GM23248 (cell line): ENCODE results near the gene ZMIZ1. TPM values are rescaled to one million over a fixed set of nuclear protein-coding genes. Genes with fewer than 3 reads are reported as not detected.
A peak's percentile ranks its signal among the peaks of the same experiment; 100 is the strongest.

ENCODE experiments used
- DNase-seq: peaks from one replicate; pipeline ENCODE4 v3.0.0-alpha.2; 2015
- H2AFZ ChIP-seq: fragments of 200-600 bp; sonication (generic); 2 replicates; pipeline ENCODE4 v1.6.1; 2016; ENCODE audit warnings: antibody characterized with exemption
- H3F3A ChIP-seq: fragments of 200-600 bp; sonication (generic); 2 replicates; pipeline ENCODE4 v1.6.1; 2016; ENCODE audit warnings: mild to moderate bottlenecking, antibody characterized with exemption, mixed run types; ENCODE audit not compliant: insufficient read depth
- H3K27ac ChIP-seq: fragments of 200-600 bp; sonication (generic); 2 replicates; pipeline ENCODE4 v1.5.1; 2016; ENCODE audit warnings: mild to moderate bottlenecking
- H3K27me3 ChIP-seq: fragments of 200-600 bp; sonication (generic); replicated peaks from 2 replicates; pipeline ENCODE4 v1.6.1; 2016; ENCODE audit warnings: mild to moderate bottlenecking; ENCODE audit not compliant: insufficient read depth
- H3K36me3 ChIP-seq: fragments of 200-600 bp; sonication (generic); 2 replicates; pipeline ENCODE4 v1.6.1; 2016; ENCODE audit warnings: low read depth, mild to moderate bottlenecking
- H3K4me1 ChIP-seq: fragments of 200-600 bp; sonication (generic); 2 replicates; pipeline ENCODE4 v1.6.1; 2016; ENCODE audit warnings: mild to moderate bottlenecking; ENCODE audit not compliant: insufficient read depth
- H3K4me2 ChIP-seq: fragments of 200-600 bp; sonication (generic); one replicate; pipeline ENCODE4 v1.6.1; 2016; ENCODE audit warnings: mild to moderate bottlenecking; ENCODE audit not compliant: unreplicated experiment
- H3K4me3 ChIP-seq: fragments of 200-600 bp; sonication (generic); 2 replicates; pipeline ENCODE4 v1.5.1; 2016; ENCODE audit warnings: mild to moderate bottlenecking
- H3K79me2 ChIP-seq: fragments of 200-600 bp; sonication (generic); 2 replicates; pipeline ENCODE4 v1.6.1; 2016; ENCODE audit warnings: mild to moderate bottlenecking; ENCODE audit not compliant: insufficient read depth
- H3K9ac ChIP-seq: fragments of 200-600 bp; sonication (generic); 2 replicates; pipeline ENCODE4 v1.6.1; 2016; ENCODE audit warnings: mild to moderate bottlenecking
- H3K9me2 ChIP-seq: fragments of 200-600 bp; sonication (generic); 2 replicates; pipeline ENCODE4 v1.6.1; 2016; ENCODE audit warnings: mixed run types, mild to moderate bottlenecking, moderate library complexity; ENCODE audit not compliant: insufficient read depth
- H3K9me3 ChIP-seq: fragments of 200-600 bp; sonication (generic); one replicate; pipeline ENCODE4 v1.6.1; 2017; ENCODE audit warnings: low read depth
- H4K20me1 ChIP-seq: fragments of 200-600 bp; sonication (generic); 2 replicates; pipeline ENCODE4 v1.6.0; 2016; ENCODE audit not compliant: insufficient read depth
- EZH2 ChIP-seq: fragments of 200-600 bp; sonication (generic); IDR thresholded peaks from 2 replicates; pipeline ENCODE4 v1.6.1; 2018; ENCODE audit warnings: antibody characterized with exemption, mild to moderate bottlenecking; ENCODE audit not compliant: insufficient read depth, poor library complexity, severe bottlenecking
- EZH2phosphoT487 ChIP-seq: fragments of 200-600 bp; sonication (generic); IDR thresholded peaks from 2 replicates; pipeline ENCODE4 v1.6.1; 2018; ENCODE audit warnings: antibody characterized with exemption, moderate library complexity, mild to moderate bottlenecking, low read depth; ENCODE audit not compliant: insufficient read depth
- WGBS, 2 experiments: methylation state at CpG; one replicate each; pipeline ENCODE4 v1.1.6; 2015 to 2017; ENCODE audit warnings: low lambda C conversion rate in 2 of 2, low coverage in 1 of 2; ENCODE audit errors: missing lambda C conversion rate in 2 of 2; 5-methylcytosine and 5-hydroxymethylcytosine counted together
- in situ Hi-C: fragments of 300-500 bp; cut with MboI; formaldehyde crosslinking; loops from 2 replicates; pipeline ENCODE4 v1.15.0; 2020
- polyA plus RNA-seq: library from polyadenylated mRNA; unstranded; fragments of >200 nt; fragmentation: Nextera tagmentation; extraction: Ambion mirVana; gene quantifications from 2 replicates; pipeline ENCODE4 v1.2.1, GENCODE V29; 2016
- total RNA-seq: library from RNA; depleted of rRNA; stranded (reverse); fragments of >200 nt; shearing (Covaris generic); gene quantifications from 2 replicates; pipeline ENCODE4 v1.2.3, GENCODE V29; 2014

ZMIZ1 gene
- total and polyA plus RNA-seq, 2 experiments from 2014 or later, result 21.9 to 28.4 TPM

DNA sequence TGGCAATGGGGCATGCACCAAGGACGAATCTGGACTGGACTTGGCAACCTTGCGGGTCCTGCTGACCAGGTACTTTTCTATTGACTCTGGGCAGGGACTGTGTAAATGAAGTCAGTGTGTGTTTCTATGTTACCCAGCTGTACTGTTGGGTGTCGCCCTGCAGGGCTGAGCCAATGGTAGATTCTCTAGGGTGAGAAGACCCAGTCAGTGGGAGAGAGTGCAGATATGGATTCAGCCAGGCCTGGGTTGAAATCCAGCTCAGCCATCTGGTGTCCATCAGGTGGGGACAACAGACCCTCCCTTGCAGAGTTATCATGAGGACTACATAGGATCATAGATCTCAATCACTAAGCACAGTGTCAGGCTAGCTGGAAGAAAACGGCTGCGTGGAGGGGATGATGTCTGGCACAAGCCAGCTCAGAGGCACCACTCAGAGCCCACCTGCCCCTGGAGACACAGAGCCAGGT, 273.6 kb downstream of the ZMIZ1 start:
- no peaks in the 10 kb centered on the region for H3F3A ChIP-seq
- H3K79me2 ChIP-seq, result no peaks in the 10 kb centered on the region
- H2AFZ ChIP-seq, result no peak overlapping the region
- H3K4me3 ChIP-seq, result no peak overlapping the region
- no peak overlapping the region for H3K4me2 ChIP-seq
- 91 to 98% methylated on average over 5 of the region's 5 CpGs for WGBS, 2 experiments
- no peak for DNase-seq
- no peaks in the 10 kb centered on the region for H3K36me3 ChIP-seq
- in situ Hi-C loops, result no loop called here
- TF ChIP-seq EZH2phosphoT487, result no peak
- TF ChIP-seq EZH2, result no peak
- no peaks in the 10 kb centered on the region for H3K9me3 ChIP-seq
- no peaks in the 10 kb centered on the region for H3K27me3 ChIP-seq
- no peaks in the 10 kb centered on the region for H3K9me2 ChIP-seq
- H3K4me1 ChIP-seq, result peaks cover 4% of the 10 kb centered on the region; the same call in 1 of the 2 replicates
- H4K20me1 ChIP-seq, result no peaks in the 10 kb centered on the region
- H3K27ac ChIP-seq, result no peak overlapping the region
- no peak overlapping the region for H3K9ac ChIP-seq

- Histone ChIP-seq H3K79me2 (peaks cover 6% of the 10 kb centered on the region), H3F3A (no peaks in the 10 kb centered on the region), H3K27me3 (no peaks in the 10 kb centered on the region), H4K20me1 (no peaks in the 10 kb centered on the region), H3K4me2 (no peak overlapping the region), H3K36me3 (no peaks in the 10 kb centered on the region), H3K9me2 (no peaks in the 10 kb centered on the region), H3K9me3 (no peaks in the 10 kb centered on the region), H2AFZ (no peak overlapping the region), H3K4me1 (peaks cover 4% of the 10 kb centered on the region; the same call in 1 of the 2 replicates), H3K4me3 (no peak overlapping the region), H3K9ac (no peak overlapping the region), H3K27ac (no peak overlapping the region)
- 62 to 68% methylated on average over 10 of the region's 10 CpGs for WGBS, 2 experiments
- no peak for TF ChIP-seq EZH2phosphoT487
- TF ChIP-seq EZH2, result no peak
- in situ Hi-C loops, result no loop called here
- DNase-seq, result peak; percentile 55
Observed at GRCh38 chr10:79342811-79343561, 274.2 kb downstream of the ZMIZ1 start.

GRCh38 chr10:79344502-79345195, 275.9 kb downstream of the ZMIZ1 start:
- no peaks in the 10 kb centered on the region for H3K9me2 ChIP-seq
- in situ Hi-C loops, result no loop called here
- 90 to 97% methylated on average over 3 of the region's 3 CpGs for WGBS, 2 experiments

GRCh38 chr10:79345241-79346011, 276.7 kb downstream of the ZMIZ1 start:
- TF ChIP-seq EZH2phosphoT487 (no peak), EZH2 (no peak)
- no peak overlapping the region for H3K4me3 ChIP-seq
- peaks cover 15% of the 10 kb centered on the region for H3K4me1 ChIP-seq
- in situ Hi-C loops, result no loop called here
- no peak overlapping the region for H3K4me2 ChIP-seq
- DNase-seq, result no peak
- no peak overlapping the region for H2AFZ ChIP-seq
- H3K27me3 ChIP-seq, result no peaks in the 10 kb centered on the region
- H3F3A ChIP-seq, result no peaks in the 10 kb centered on the region
- no peaks in the 10 kb centered on the region for H4K20me1 ChIP-seq
- peaks cover 15% of the 10 kb centered on the region; the same call in 1 of the 2 replicates for H3K36me3 ChIP-seq
- no peak overlapping the region for H3K27ac ChIP-seq
- peaks cover 30% of the 10 kb centered on the region for H3K79me2 ChIP-seq
- no peak overlapping the region for H3K9ac ChIP-seq
- no peaks in the 10 kb centered on the region for H3K9me3 ChIP-seq
- no peaks in the 10 kb centered on the region for H3K9me2 ChIP-seq
- 77 to 89% methylated on average over 5 of the region's 5 CpGs for WGBS, 2 experiments

More at GRCh38 chr10:79344502-79345195, 275.9 kb downstream of the ZMIZ1 start:
- Histone ChIP-seq H3K79me2 (peaks cover 22% of the 10 kb centered on the region), H3K4me1 (peaks cover 15% of the 10 kb centered on the region), H3K9ac (no peak overlapping the region), H2AFZ (no peak overlapping the region), H3K27ac (no peak overlapping the region), H3K27me3 (no peaks in the 10 kb centered on the region), H3K4me2 (no peak overlapping the region), H3K4me3 (no peak overlapping the region), H3F3A (no peaks in the 10 kb centered on the region), H4K20me1 (no peaks in the 10 kb centered on the region), H3K36me3 (0 out of 2 replicates have a peak, but pooled peaks cover 8% of the 10 kb centered on the region), H3K9me3 (no peaks in the 10 kb centered on the region)
- no peak for DNase-seq
- TF ChIP-seq EZH2 (no peak), EZH2phosphoT487 (no peak)
